Stimulated activated naive B cell treated with anti-CD40 and anti-IgM and Interleukin-4, amounts not matched to agents 10 μg/mL and 1 μg/mL and 100 μg/mL, for 72 hours (primary cell): ENCODE results near the gene IFI27L2.
"Not testable (repeated sequence)": the region's sequence is repeated elsewhere in the genome, so short reads cannot be mapped to it uniquely, and the experiment has no call there.

Source experiments
- ATAC-seq, 2 donors: fragments of 150-1000 bp; cut with Tn5 transposase; replicated peaks; 2 replicates each; pipeline ENCODE4 v1.10.0; 2021; ENCODE audit warnings: moderate library complexity in 1 of 2
- DNase-seq: peaks from one replicate; pipeline ENCODE4 v3.0.0; 2021
- H3K27ac Mint-ChIP-seq: one replicate; pipeline ENCODE4 v1.8.0; 2022; ENCODE audit warnings: mild to moderate bottlenecking, mixed read lengths
- H3K27me3 Mint-ChIP-seq, 2 donors: one replicate each; pipeline ENCODE4 v1.8.0; 2022; ENCODE audit warnings: mixed read lengths in 2 of 2
- H3K36me3 Mint-ChIP-seq, 2 donors: one replicate each; pipeline ENCODE4 v1.8.0; 2022; ENCODE audit warnings: mixed read lengths in 2 of 2, mild to moderate bottlenecking in 1 of 2
- H3K4me1 Mint-ChIP-seq, 2 donors: one replicate each; pipeline ENCODE4 v1.8.0; 2022; ENCODE audit warnings: mixed read lengths in 2 of 2, mild to moderate bottlenecking in 1 of 2
- H3K4me3 Mint-ChIP-seq, 2 donors: one replicate each; pipeline ENCODE4 v1.8.0; 2022; ENCODE audit warnings: mild to moderate bottlenecking in 2 of 2, mixed read lengths in 2 of 2, moderate library complexity in 1 of 2
- H3K9me3 Mint-ChIP-seq, 2 donors: one replicate each; pipeline ENCODE4 v1.8.0; 2022; ENCODE audit warnings: mixed read lengths in 2 of 2, mild to moderate bottlenecking in 1 of 2

IFI27L2 gene

DNA sequence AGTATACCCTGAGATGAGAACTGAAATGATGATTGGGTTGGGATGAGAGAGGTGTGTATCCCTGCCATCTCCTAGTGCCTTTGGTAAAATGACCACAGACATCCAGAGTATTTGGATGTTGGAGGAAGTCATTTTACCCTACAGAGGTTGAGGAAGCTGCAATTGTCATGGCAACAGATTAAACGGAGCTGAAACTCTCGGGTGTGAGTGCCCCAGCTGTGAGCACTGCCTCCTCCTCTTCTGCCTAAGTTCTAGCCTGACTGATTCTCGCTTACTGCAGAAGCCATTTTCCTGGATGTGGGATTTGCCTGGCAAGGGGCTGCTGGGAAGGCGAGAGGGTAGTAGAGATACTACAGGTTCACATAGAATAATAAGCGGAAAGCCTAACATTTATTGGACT lies 34.4 kb upstream of the IFI27L2 start:
- no peak for DNase-seq
- Mint-ChIP-seq H3K36me3 (no peaks in the 10 kb centered on the region), H3K4me1 (no peaks in the 10 kb centered on the region), H3K27ac (no peak overlapping the region), H3K27me3 (peaks cover 14 to 30% of the 10 kb centered on the region in 2 donors), H3K4me3 (no peak overlapping the region), H3K9me3 (no peaks in the 10 kb centered on the region)
- no peak for ATAC-seq

DNA sequence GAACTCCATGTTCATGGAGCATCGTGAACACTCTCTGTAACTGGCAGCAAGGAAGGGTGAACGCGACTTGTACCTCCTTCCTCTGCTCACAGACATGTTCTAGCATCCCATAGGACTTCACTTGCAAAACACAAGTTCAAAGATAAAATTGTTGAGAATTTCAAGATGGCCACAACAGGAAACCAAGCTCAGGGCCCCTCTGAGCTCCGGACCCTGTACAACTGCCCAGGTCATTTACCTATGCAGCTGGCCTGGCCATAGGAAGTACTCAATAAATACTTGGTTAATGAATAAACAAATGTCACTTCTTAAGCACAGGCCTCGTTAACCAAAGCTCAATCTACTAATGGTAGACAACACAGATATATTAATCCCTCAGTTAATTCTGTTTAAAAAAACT lies 33.1 kb upstream of the IFI27L2 start:
- Mint-ChIP-seq H3K4me3 (no peak overlapping the region), H3K4me1 (no peaks in the 10 kb centered on the region), H3K9me3 (no peaks in the 10 kb centered on the region), H3K27ac (no peak overlapping the region), H3K27me3 (peaks cover 18 to 30% of the 10 kb centered on the region in 2 donors), H3K36me3 (no peaks in the 10 kb centered on the region)
- no peak for DNase-seq
- ATAC-seq = no peak

DNA sequence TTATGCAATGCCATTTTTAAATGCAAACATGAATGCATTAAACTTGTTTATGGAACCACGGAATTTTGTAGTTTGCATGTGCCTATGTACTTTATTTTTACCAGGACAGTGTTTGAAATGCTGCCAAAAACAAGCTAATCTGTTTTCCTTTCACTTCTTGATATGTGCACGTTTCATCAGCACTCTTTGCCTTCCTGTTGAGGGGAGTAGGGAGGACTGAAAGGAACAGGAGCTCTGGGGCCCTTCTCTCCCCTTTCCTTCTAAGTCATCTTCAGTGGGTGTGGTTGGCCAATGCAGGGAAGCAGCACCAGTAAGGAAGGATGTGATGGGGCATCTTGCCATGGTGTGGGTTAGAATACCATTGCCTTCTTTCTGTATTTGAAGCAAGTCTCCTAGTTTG lies 32.6 kb upstream of the IFI27L2 start:
- Mint-ChIP-seq H3K4me3 (no peak overlapping the region), H3K27me3 (peaks cover 20 to 29% of the 10 kb centered on the region in 2 donors), H3K36me3 (no peaks in the 10 kb centered on the region), H3K9me3 (no peaks in the 10 kb centered on the region), H3K4me1 (no peaks in the 10 kb centered on the region), H3K27ac (no peak overlapping the region)
- DNase-seq (no peak), ATAC-seq (no peak)

DNA sequence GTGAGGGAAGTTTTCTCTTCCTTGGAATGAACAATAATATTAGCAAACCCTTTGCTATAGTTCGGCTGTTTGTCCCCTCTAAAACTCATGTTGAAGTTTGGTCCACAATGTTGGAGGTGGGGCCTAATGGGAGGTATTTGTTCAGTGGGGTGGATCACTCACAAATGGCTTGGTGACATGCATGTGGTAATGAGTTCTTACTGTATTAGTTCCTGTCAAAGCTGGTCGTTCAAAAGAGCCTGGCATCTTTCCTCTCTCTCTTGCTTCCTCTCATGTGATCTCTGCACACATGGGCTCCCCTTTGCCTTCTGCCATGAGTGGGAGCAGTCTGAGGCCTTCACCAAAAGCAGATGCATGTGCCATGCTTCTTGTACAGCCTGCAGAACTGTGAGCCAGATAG lies 31.7 kb upstream of the IFI27L2 start:
- Mint-ChIP-seq H3K27me3 (peaks cover 24 to 33% of the 10 kb centered on the region in 2 donors), H3K4me1 (no peaks in the 10 kb centered on the region), H3K9me3 (no peaks in the 10 kb centered on the region), H3K27ac (no peak overlapping the region), H3K4me3 (no peak overlapping the region), H3K36me3 (no peaks in the 10 kb centered on the region)
- ATAC-seq = no peak
- no peak for DNase-seq

DNA sequence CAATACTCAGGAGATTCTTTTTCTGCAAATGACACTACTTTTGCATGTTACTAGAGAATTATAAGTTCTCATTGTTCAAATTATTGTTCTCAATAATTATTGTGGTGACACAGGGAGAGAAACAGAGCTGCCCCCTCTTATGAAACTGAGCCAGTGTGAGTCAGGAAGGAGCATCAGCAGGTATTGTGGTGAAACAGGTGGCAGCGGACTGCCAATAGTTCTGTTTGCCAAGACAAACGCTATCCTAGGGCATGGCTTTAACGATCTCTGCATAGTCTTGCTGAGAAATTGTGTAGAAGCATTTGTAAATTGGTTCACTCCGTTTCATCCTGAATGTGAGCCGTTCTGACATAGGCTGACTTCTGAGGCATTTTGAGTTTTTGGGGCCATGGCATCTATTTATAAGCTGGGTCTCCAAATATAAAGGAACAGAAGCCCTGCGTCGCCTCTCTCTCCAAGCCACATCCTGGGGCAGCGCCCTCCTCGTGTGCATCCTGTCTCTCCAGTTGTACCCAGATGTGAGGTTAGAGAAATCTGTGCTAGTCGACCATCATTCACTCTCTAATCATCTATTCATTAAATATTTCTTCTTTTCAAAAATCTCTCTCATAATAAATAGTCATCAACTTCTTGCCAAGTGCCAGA lies 29.0 kb upstream of the IFI27L2 start:
- H3K4me1 Mint-ChIP-seq = peaks cover 0 to 1% of the 10 kb centered on the region in 2 donors
- DNase-seq = no peak
- ATAC-seq = no peak

DNA sequence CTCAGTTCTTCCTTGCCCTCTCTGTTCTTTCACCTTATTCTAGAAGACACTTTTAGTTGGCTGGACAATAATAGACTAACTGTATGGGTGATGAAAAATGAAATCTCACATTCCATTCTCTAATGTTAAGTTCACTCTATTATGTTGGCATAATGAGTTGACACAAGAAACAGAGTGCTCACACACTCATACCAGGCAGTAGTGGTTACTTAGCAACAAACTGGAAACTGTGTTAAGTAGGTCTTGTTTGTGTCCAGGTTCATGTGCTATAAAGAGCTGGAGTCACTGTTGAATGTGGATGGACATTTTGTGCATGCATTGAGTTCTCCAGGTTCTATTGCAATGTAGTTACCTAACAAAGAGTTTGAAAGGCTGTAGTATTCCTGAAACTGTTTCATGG lies 27.8 kb upstream of the IFI27L2 start:
- H3K4me1 Mint-ChIP-seq = peaks cover 0 to 1% of the 10 kb centered on the region in 2 donors
- DNase-seq = no peak

More for the DNA sequence above, 29.0 kb upstream of the IFI27L2 start:
- H3K27ac Mint-ChIP-seq = no peak overlapping the region
- H3K36me3 Mint-ChIP-seq = no peaks in the 10 kb centered on the region
- no peak overlapping the region for H3K4me3 Mint-ChIP-seq
- no peaks in the 10 kb centered on the region for H3K9me3 Mint-ChIP-seq
- peaks cover 16 to 34% of the 10 kb centered on the region in 2 donors for H3K27me3 Mint-ChIP-seq

DNA sequence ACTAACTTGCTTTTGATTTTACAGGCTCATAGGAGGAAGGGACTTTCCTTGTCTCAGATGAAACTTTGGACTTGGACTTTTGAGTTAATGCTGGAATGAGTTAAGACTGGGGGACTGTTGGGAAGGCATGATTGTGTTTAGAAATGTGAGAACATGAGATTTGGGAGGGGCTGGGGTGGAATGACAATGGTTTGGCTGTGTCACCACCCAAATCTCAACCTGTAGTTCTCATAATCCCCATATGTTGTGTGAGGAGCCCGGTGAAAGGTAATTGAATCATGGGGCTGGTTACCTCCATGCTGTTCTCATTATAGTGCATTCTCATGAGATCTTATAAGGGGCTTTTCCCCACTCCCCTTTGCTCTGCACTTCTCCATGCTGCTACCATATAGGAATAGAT lies 26.7 kb upstream of the IFI27L2 start:
- H3K27me3 Mint-ChIP-seq = peaks cover 35 to 54% of the 10 kb centered on the region in 2 donors

More for the DNA sequence above, 27.8 kb upstream of the IFI27L2 start:
- H3K27me3 Mint-ChIP-seq = peaks cover 26 to 46% of the 10 kb centered on the region in 2 donors
- no peak overlapping the region for H3K4me3 Mint-ChIP-seq
- no peak overlapping the region for H3K27ac Mint-ChIP-seq
- ATAC-seq = no peak
- H3K36me3 Mint-ChIP-seq = no peaks in the 10 kb centered on the region
- no peaks in the 10 kb centered on the region for H3K9me3 Mint-ChIP-seq

DNA sequence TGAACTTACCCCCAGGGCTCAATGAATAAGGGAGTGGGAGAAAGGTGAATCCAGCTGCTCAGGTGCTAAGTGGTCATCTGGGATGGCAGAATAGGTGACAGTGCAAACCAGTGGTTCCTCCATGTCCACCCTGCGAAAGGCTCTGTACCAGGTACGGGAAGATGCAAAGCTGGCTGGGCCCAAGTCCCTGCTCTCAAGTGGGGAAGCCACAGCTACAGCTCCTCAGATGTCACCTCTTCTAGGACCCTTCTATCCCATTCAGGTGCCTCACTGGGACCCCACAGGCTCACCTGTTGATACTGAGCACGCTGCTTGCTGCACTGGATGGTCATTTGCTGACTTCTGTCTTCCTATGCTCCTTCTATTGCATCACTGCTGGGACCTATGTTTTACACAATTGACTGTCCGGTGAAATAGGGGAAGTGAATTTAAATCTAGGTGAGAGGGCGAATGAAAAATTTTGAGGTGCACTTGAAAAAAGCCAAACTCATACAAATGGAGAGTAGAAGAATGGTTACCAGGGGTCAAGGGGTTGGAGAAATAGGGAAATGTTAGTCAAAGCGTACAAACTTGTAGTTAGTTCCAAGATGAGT lies 24.4 kb upstream of the IFI27L2 start:
- Mint-ChIP-seq H3K4me1 (peaks cover 0 to 1% of the 10 kb centered on the region in 2 donors), H3K36me3 (no peaks in the 10 kb centered on the region), H3K27me3 (peaks cover 48 to 68% of the 10 kb centered on the region in 2 donors), H3K9me3 (no peaks in the 10 kb centered on the region), H3K4me3 (no peak overlapping the region), H3K27ac (no peak overlapping the region)
- DNase-seq (no peak), ATAC-seq (peak in 1 of 2 donors; percentile 34)

More for the DNA sequence above, 26.7 kb upstream of the IFI27L2 start:
- not testable (repeated sequence) for ATAC-seq, H3K36me3 Mint-ChIP-seq, H3K27ac Mint-ChIP-seq, H3K9me3 Mint-ChIP-seq, H3K4me3 Mint-ChIP-seq, DNase-seq, H3K4me1 Mint-ChIP-seq

DNA sequence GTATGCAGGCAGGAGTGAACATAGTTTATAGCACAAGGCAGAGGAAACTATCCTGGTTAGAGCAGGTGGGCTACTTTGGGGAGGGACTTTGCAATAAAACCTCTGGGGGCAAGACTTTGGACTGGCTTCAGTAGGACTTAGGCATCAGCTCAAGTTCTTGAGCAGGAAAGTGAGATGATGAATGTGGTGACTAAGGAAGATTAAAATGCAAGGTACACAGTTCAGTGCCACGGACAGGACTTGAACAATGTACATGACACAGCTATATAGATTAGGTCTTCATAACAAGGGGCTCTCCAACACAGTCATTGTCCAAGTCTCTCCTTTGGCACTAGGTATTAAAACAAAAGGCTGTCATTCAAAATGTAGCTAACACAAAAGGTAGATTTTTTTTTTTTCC lies 23.3 kb upstream of the IFI27L2 start:
- Mint-ChIP-seq H3K27me3 (peaks cover 52 to 76% of the 10 kb centered on the region in 2 donors), H3K27ac (no peak overlapping the region), H3K4me3 (no peak overlapping the region), H3K9me3 (no peaks in the 10 kb centered on the region), H3K36me3 (no peaks in the 10 kb centered on the region), H3K4me1 (peaks cover 0 to 1% of the 10 kb centered on the region in 2 donors)
- no peak for DNase-seq
- no peak for ATAC-seq

DNA sequence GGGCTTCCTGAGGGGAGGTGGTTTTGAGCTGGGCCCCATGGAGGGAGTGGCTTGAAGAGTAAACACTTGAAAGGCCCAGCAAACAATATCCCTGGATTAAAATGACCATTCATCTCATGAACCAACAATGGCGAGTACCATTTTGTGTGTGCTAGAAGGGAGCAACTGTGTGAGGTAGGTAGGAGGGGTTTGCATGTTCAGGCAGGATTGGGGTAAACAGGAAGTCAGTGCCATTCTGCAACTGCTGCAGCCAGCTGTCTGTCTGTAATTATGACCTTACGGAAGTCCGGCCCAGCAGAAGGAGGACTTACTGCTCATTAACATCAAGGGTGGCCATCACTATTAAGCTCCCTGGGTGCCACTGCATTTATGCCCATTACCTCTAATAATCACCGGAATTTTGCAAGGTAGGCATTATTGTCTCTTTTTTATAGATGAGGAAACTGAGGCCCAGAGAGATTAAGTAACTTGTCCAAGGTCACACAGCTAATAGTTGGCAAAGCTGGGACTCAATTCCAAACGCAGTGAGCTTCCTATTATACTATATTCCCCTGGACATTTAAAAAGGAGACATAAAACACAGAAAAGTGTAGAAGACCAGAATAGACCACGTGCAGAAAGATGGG lies 16.6 kb upstream of the IFI27L2 start:
- no peak for ATAC-seq

DNA sequence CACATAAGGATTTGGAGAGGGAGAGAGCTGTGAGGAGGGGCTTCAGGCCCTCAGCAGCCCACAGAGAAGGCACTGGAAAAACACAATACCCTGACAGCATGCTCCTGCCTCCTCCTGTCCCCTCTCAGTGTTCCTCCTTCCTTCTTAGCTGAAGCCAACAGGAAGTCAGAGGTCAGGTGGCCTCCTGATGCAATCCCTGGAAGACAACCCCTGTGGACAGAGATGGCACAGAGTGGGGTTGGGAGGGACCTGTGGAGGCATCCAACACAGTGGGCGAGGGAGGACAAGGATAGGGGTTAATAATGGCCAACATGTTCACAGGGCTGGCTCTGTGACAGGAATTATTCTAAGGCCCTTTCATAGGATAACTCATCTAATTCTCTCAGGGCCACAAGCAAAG lies 15.4 kb upstream of the IFI27L2 start:
- H3K4me3 Mint-ChIP-seq = no peak overlapping the region
- no peak for DNase-seq
- H3K9me3 Mint-ChIP-seq = no peaks in the 10 kb centered on the region
- H3K36me3 Mint-ChIP-seq = no peaks in the 10 kb centered on the region
- H3K4me1 Mint-ChIP-seq = peaks cover 0 to 3% of the 10 kb centered on the region in 2 donors
- ATAC-seq = no peak
- peaks cover 17 to 19% of the 10 kb centered on the region in 2 donors for H3K27me3 Mint-ChIP-seq
- no peak overlapping the region for H3K27ac Mint-ChIP-seq

More for the DNA sequence above, 16.6 kb upstream of the IFI27L2 start:
- no peak overlapping the region for H3K4me3 Mint-ChIP-seq
- peaks cover 24 to 29% of the 10 kb centered on the region in 2 donors for H3K27me3 Mint-ChIP-seq
- no peak for DNase-seq
- H3K36me3 Mint-ChIP-seq = no peaks in the 10 kb centered on the region
- peaks cover 0 to 3% of the 10 kb centered on the region in 2 donors for H3K4me1 Mint-ChIP-seq
- no peaks in the 10 kb centered on the region for H3K9me3 Mint-ChIP-seq
- no peak overlapping the region for H3K27ac Mint-ChIP-seq

DNA sequence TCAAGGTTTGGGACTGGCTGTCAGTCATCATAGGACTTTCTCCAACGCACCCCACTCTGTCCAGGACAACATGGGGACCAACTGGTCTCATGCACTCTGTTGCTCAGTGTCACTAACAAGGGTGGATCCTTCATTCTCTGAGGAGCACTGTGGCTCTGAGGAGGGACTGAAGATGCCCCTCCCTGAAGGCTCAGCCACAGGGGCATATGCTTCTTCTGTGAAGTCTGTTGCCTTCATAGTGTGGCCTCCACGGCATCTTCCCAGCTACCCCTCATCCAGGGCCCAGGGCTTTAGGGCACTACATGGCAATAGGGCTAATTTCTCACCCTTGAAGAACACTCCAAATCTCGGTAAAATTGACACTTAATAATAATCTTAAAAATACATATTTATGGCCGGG lies 14.3 kb upstream of the IFI27L2 start:
- DNase-seq (no peak), ATAC-seq (no peak)
- Mint-ChIP-seq H3K4me1 (peaks cover 0 to 3% of the 10 kb centered on the region in 2 donors), H3K36me3 (no peaks in the 10 kb centered on the region), H3K27ac (no peak overlapping the region), H3K27me3 (peaks cover 11 to 14% of the 10 kb centered on the region in 2 donors), H3K4me3 (no peak overlapping the region), H3K9me3 (no peaks in the 10 kb centered on the region)

DNA sequence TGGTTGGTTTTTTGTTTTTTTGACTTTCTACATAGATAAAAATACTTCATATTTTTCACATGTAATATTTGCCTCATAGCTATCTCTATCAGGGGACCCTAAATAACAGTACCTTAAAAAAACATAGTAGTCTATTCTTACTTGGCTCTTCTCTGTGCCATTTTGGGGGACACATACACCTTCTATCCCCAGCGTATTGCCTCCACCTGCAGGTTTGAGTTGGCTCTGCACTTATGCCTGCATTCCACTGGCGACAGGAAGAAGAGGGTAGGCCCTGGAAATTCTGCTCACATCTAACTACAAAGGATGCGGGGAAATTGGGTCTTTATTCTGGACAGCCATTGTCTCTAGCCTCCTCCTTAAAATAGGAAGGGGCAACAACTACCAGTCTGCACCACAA lies 13.8 kb upstream of the IFI27L2 start:
- H3K9me3 Mint-ChIP-seq = no peaks in the 10 kb centered on the region
- no peaks in the 10 kb centered on the region for H3K36me3 Mint-ChIP-seq
- DNase-seq (no peak), ATAC-seq (no peak)
- peaks cover 8 to 10% of the 10 kb centered on the region in 2 donors for H3K27me3 Mint-ChIP-seq
- peaks cover 0 to 3% of the 10 kb centered on the region in 2 donors for H3K4me1 Mint-ChIP-seq
- no peak overlapping the region for H3K27ac Mint-ChIP-seq
- H3K4me3 Mint-ChIP-seq = no peak overlapping the region

DNA sequence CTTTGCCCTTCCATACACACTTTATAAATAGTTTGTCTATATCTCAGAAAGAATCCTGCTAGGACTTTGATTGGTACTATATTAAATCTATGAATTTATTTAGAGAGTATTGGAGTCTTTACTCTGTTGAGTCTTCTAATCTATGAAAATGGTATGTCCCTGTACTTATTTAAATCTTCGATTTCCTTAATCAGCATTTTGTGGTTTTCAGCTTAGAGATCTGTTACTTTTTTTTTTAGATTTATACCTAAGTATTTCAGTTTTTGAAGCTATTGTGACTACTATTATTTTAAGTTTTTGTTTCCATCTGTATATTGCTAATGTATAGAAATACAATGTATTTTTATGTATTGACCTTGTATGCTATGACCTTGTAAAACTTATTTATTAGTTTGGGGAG lies 13.4 kb upstream of the IFI27L2 start:
- H3K4me1 Mint-ChIP-seq = peaks cover 0 to 3% of the 10 kb centered on the region in 2 donors
- ATAC-seq = no peak

DNA sequence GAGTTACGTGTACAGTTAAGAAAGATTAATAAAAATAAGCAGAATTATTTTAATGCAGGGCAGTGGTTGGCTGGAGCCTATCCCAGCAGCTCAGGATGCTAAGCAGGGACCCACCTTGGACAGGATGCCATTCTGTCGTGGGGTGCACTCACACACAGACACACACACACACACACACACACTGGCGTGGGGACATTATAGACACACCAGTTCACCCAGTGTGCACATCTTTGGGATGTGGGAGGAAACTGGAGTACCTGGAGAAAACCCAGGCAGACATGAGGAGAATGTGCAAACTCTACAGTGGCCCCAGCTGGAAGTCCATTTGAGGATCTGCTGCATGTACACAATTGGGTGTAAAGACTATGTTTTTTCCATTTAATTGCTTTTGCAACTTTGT lies 12.8 kb upstream of the IFI27L2 start:
- H3K4me1 Mint-ChIP-seq = peaks cover 0 to 3% of the 10 kb centered on the region in 2 donors
- no peak overlapping the region for H3K27ac Mint-ChIP-seq
- ATAC-seq = no peak
- no peak overlapping the region for H3K4me3 Mint-ChIP-seq
- no peaks in the 10 kb centered on the region for H3K36me3 Mint-ChIP-seq
- DNase-seq = no peak
- H3K27me3 Mint-ChIP-seq = peaks cover 6 to 8% of the 10 kb centered on the region in 2 donors
- no peaks in the 10 kb centered on the region for H3K9me3 Mint-ChIP-seq

More for the DNA sequence above, 13.4 kb upstream of the IFI27L2 start:
- H3K27me3 Mint-ChIP-seq = peaks cover 6 to 8% of the 10 kb centered on the region in 2 donors
- no peaks in the 10 kb centered on the region for H3K9me3 Mint-ChIP-seq
- no peak overlapping the region for H3K27ac Mint-ChIP-seq
- H3K36me3 Mint-ChIP-seq = no peaks in the 10 kb centered on the region
- H3K4me3 Mint-ChIP-seq = no peak overlapping the region
- no peak for DNase-seq
